Epithelial cell of esophagus (primary cell): ENCODE measurements around the gene LACRT.

ENCODE experiments used
- DNase-seq: peaks from one replicate; pipeline ENCODE4 v3.0.0; 2010; ENCODE audit warnings: low read depth
- H3K4me3 ChIP-seq: 2 replicates; pipeline ENCODE4 v1.5.1; 2011; ENCODE audit warnings: mild to moderate bottlenecking, low read length, control low read depth
- CTCF ChIP-seq: IDR thresholded peaks from 2 replicates; pipeline ENCODE4 v1.5.1; 2011; ENCODE audit warnings: low read depth, mild to moderate bottlenecking, low read length, control low read depth, inconsistent platforms; ENCODE audit not compliant: insufficient read depth; ENCODE audit errors: missing control alignments

Gene LACRT

DNA sequence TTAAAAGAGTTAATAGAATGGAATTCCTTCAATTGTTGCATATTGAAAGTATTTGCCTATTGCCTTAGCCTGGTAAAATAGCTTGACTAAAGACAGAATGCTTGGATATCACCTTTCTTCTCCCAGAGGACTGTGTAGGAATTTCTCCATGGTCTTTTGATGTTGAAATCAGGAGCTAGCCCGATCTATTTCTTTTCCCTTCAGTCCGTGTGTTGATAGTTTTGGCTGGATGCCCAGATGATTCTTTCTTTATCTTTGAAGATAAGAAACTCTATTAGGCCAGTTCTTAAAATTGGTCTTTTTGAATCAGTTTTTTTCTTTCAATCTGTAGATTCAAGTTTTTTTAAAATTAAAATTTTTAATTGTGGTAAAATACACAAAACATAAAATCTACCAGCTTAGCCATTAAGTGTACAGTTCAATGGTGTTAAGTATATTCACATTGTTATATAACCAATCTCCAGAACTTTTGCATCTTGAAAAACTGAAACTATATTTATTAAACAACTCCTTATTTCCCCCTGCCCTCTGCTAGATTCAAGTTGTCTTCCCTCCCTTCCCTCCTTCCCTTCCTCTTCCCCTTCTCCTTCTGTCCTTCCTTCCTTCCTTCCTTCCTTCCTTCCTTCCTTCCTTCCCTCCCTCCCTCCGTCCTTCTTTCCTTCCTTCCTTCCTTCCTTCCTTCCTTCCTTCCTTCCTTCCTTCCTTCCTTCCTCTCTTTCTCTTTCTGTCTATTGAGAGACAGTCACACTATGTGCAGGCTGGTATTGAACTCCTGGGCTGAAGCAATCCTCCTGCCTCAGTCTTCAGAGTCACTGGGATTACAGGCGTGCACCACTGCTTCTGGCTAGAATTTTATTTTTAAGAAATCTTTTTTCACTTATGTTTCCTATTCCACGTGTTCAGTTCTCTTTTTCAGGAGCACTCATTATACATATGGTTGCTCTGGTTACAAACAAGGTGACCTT lies 10.1 kb downstream of the LACRT start:
- no peak overlapping the region for H3K4me3 ChIP-seq
- TF ChIP-seq CTCF = no peak
- DNase-seq = no peak

DNA sequence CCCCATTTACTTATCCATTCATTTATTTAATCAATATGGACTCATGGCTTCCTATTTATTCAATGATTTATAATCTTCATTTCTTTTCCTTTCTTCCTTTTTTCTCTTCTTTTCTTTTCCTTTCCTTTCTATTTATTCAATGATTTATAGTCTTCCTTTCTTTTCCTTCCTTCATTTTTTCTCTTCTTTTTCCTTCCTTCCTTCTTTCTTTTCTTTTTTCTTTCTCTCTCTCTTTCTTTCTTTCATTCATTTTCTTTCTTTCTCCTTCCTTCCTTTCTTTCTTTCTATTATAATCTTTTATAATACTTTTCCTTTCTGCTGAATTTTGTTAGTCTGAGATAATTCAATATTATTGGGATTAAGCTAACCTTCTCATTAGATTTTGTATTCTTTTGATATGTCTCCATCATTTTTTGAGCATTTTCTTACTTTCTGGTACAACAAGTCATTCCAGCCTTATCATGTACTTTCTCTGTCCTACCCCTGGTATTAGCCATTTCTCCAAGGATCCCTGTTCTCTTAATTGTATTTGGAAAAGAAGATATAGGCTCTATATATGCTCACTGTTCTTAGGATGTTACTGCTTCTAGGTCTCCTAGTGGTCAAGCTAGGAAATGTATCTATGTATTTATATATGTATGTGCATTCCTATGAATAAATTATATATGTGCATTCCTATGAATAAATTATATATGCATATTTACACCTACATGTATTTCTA lies 12.1 kb downstream of the LACRT start:
- no peak overlapping the region for H3K4me3 ChIP-seq
- DNase-seq = peak; percentile 35
- peak; percentile 37 for TF ChIP-seq CTCF

- no peak overlapping the region for H3K4me3 ChIP-seq
- TF ChIP-seq CTCF = no peak
- no peak for DNase-seq
Measured at GRCh38 chr12:54616933-54617680, 17.6 kb downstream of the LACRT start.

DNA sequence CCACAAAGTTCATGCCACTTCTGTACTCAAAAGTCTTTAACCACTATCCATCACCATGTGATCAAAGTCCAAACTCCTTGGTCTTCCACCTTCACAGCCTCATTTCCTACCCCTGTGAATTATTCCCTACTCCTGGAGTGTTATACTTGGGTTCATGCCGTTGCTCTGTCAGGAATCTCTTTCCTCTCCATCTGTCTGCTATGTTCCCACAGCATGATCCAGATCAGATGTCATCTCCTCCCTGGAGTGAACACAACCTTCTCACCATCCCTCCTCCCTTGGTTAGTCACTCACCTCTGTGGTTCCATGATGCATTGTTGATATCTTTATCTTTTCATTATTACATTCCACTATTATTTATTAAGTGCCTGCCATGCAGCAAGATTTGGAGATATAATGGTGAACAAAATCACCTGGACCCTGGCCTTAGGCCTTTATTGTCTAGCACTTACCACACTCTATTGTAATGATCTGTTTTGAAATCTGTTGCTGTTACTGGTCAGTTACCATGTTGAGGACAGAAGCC lies 22.4 kb downstream of the LACRT start:
- no peak for TF ChIP-seq CTCF
- DNase-seq = no peak
- no peak overlapping the region for H3K4me3 ChIP-seq

DNA sequence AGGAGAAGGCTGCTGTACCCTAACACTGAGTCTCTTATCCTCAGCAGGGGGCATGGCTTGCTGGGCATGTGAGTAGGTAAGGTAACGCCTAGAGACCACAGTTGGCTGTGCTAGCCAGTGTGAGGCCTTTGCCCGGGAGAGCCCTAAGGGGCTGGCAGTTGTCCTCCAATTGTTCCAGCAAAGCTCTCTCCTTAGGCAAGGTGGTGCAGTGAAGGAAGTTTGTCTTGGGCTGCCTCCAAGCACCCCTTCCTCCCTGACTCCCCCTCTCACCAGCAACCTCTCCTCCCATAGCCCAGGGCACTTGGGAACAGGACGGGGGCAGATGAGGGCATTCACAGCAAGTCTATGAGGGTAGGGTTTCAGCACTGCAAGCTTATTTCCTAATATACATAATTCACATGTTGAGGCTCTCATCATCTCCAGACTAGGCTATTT lies 23.0 kb downstream of the LACRT start:
- no peak for TF ChIP-seq CTCF
- no peak for DNase-seq

DNA sequence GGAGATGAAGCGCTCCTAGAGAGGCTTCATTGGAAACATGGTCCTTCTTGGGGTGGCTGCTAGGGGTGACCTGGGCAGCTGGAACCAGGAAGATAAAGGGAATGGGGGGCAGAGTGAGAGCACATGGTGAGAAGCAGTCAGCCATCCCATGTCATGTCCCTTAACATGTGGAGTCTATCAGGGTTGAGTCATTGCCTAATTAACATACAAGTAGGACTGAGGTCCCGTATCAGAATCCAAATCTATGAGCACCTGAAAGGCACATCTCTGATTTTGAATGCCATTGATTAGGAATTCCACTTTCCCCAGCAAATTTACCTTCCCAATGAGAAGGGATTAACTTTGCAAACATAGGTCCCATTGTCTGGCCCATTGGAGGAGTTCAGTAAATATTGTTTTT lies 25.9 kb downstream of the LACRT start:
- TF ChIP-seq CTCF = no peak
- DNase-seq = no peak
- H3K4me3 ChIP-seq = no peak overlapping the region

More for the DNA sequence above, 23.0 kb downstream of the LACRT start:
- H3K4me3 ChIP-seq = no peak overlapping the region
